Spinal cord (tissue), 10 donors: ENCODE measurements around the gene KCNN3. TPM values are rescaled to one million over a fixed set of nuclear protein-coding genes. Genes with fewer than 3 reads are reported as not detected.

Experiments used
- DNase-seq, 6 donors: peaks; one replicate each; pipeline versions ENCODE4 v3.0.0 to v3.0.0-alpha.2; 2013 to 2015; ENCODE audit warnings: low spot score in 6 of 6, low read depth in 4 of 6
- H3K27ac ChIP-seq: one replicate; pipeline ENCODE4 v1.5.1; 2013; ENCODE audit warnings: low read depth, low read length, control low read depth
- H3K27me3 ChIP-seq: one replicate; pipeline ENCODE4 v1.6.1; 2013; ENCODE audit warnings: low read length; ENCODE audit not compliant: control insufficient read depth, insufficient read depth
- H3K36me3 ChIP-seq: one replicate; pipeline ENCODE4 v1.6.1; 2013; ENCODE audit warnings: low read length; ENCODE audit not compliant: control insufficient read depth, insufficient read depth
- H3K4me1 ChIP-seq: one replicate; pipeline ENCODE4 v1.6.1; 2013; ENCODE audit warnings: low read length; ENCODE audit not compliant: control insufficient read depth, insufficient read depth
- H3K4me3 ChIP-seq: one replicate; pipeline ENCODE4 v1.5.1; 2013; ENCODE audit warnings: low read depth, low read length, control low read depth
- H3K9me3 ChIP-seq: one replicate; pipeline ENCODE4 v1.6.1; 2013; ENCODE audit warnings: low read length; ENCODE audit not compliant: control insufficient read depth, insufficient read depth
- WGBS: methylation state at CpG from one replicate; pipeline ENCODE4 v1.1.5; 2013; ENCODE audit warnings: missing lambda C conversion rate; ENCODE audit not compliant: insufficient coverage; 5-methylcytosine and 5-hydroxymethylcytosine counted together
- polyA plus RNA-seq, 2 donors: library from polyadenylated mRNA; unstranded; fragments of 120-200 nt; gene quantifications; one replicate each; pipeline ENCODE4 v1.2.1, GENCODE V29; 2013; ENCODE audit not compliant: insufficient read length in 2 of 2
- total RNA-seq, 2 donors: library from RNA; depleted of rRNA in 1 of 2; stranded (reverse); fragments of 120-200 nt in 1 of 2; fragments of >200 nt in 1 of 2; gene quantifications; one replicate each; pipeline versions ENCODE4 v1.2.3 to v1.2.4, GENCODE V29; 2013 to 2014
- donor health status: healthy.

Gene KCNN3
- total and polyA plus RNA-seq, 4 donors, result 9.6 to 24.8 (median 16.4) TPM

GRCh38 chr1:154802982-154803920 is 66.8 kb downstream of the KCNN3 start:
- DNase-seq, result peak in 1 of 6 donors; percentile 47
- H3K4me1 ChIP-seq, result peaks cover 66% of the 10 kb centered on the region
- H3K4me3 ChIP-seq, result no peak overlapping the region

GRCh38 chr1:154802336-154802969 is 67.6 kb downstream of the KCNN3 start:
- H3K9me3 ChIP-seq, result no peaks in the 10 kb centered on the region
- H3K4me1 ChIP-seq, result peaks cover 61% of the 10 kb centered on the region
- peaks cover 3% of the 10 kb centered on the region for H3K27me3 ChIP-seq
- DNase-seq, result no peak
- H3K27ac ChIP-seq, result no peak overlapping the region
- no peak overlapping the region for H3K4me3 ChIP-seq
- peaks cover 4% of the 10 kb centered on the region for H3K36me3 ChIP-seq
- WGBS, result no CpG with 5 or more reads among the region's 2 CpGs

More at GRCh38 chr1:154802982-154803920, 66.8 kb downstream of the KCNN3 start:
- no peak overlapping the region for H3K27ac ChIP-seq
- H3K27me3 ChIP-seq, result peaks cover 3% of the 10 kb centered on the region
- peaks cover 4% of the 10 kb centered on the region for H3K36me3 ChIP-seq
- WGBS, result 58% methylated on average over 3 of the region's 8 CpGs
- no peaks in the 10 kb centered on the region for H3K9me3 ChIP-seq

- DNase-seq, result peak in 1 of 6 donors; percentile 56
- H3K27me3 ChIP-seq, result peaks cover 3% of the 10 kb centered on the region
- no peak overlapping the region for H3K4me3 ChIP-seq
- peaks cover 4% of the 10 kb centered on the region for H3K36me3 ChIP-seq
- H3K27ac ChIP-seq, result no peak overlapping the region
- H3K4me1 ChIP-seq, result peaks cover 58% of the 10 kb centered on the region
- H3K9me3 ChIP-seq, result no peaks in the 10 kb centered on the region
- 61% methylated on average over 9 of the region's 16 CpGs for WGBS
Observed at GRCh38 chr1:154801234-154802011, 68.7 kb downstream of the KCNN3 start.

GRCh38 chr1:154799188-154799587 is 70.9 kb downstream of the KCNN3 start:
- no peak overlapping the region for H3K27ac ChIP-seq
- no peak overlapping the region for H3K4me3 ChIP-seq
- DNase-seq, result no peak
- peaks cover 4% of the 10 kb centered on the region for H3K36me3 ChIP-seq
- H3K9me3 ChIP-seq, result no peaks in the 10 kb centered on the region
- H3K4me1 ChIP-seq, result peaks cover 53% of the 10 kb centered on the region
- WGBS, result 94% methylated on average over 5 of the region's 5 CpGs
- H3K27me3 ChIP-seq, result peaks cover 3% of the 10 kb centered on the region

GRCh38 chr1:154798645-154799044 is 71.4 kb downstream of the KCNN3 start:
- Histone ChIP-seq H3K36me3 (peaks cover 4% of the 10 kb centered on the region), H3K4me3 (no peak overlapping the region), H3K4me1 (peaks cover 48% of the 10 kb centered on the region), H3K27ac (no peak overlapping the region), H3K9me3 (no peaks in the 10 kb centered on the region), H3K27me3 (no peaks in the 10 kb centered on the region)
- no peak for DNase-seq
- WGBS, result no CpG with 5 or more reads among the region's 1 CpG

- DNase-seq, result no peak
- H3K36me3 ChIP-seq, result peaks cover 4% of the 10 kb centered on the region
- H3K4me3 ChIP-seq, result no peak overlapping the region
- no peaks in the 10 kb centered on the region for H3K9me3 ChIP-seq
- H3K27ac ChIP-seq, result no peak overlapping the region
- H3K4me1 ChIP-seq, result peaks cover 36% of the 10 kb centered on the region
- H3K27me3 ChIP-seq, result no peaks in the 10 kb centered on the region
- WGBS, result 89% methylated on average over 3 of the region's 6 CpGs
Observed at GRCh38 chr1:154797175-154797574, 72.9 kb downstream of the KCNN3 start.

- WGBS, result 17% methylated on average over 11 of the region's 15 CpGs
- Histone ChIP-seq H3K36me3 (peaks cover 4% of the 10 kb centered on the region), H3K27me3 (no peaks in the 10 kb centered on the region), H3K4me3 (no peak overlapping the region), H3K9me3 (no peaks in the 10 kb centered on the region), H3K27ac (no peak overlapping the region), H3K4me1 (peaks cover 36% of the 10 kb centered on the region)
- DNase-seq, result peak in 2 of 6 donors; percentile 46 to 76
Observed at GRCh38 chr1:154796303-154796892, 73.7 kb downstream of the KCNN3 start.

- DNase-seq, result no peak
- WGBS, result 100% methylated on average over 1 of the region's 3 CpGs
- H3K27me3 ChIP-seq, result no peaks in the 10 kb centered on the region
- H3K4me1 ChIP-seq, result peaks cover 27% of the 10 kb centered on the region
- H3K9me3 ChIP-seq, result no peaks in the 10 kb centered on the region
- H3K27ac ChIP-seq, result no peak overlapping the region
- no peak overlapping the region for H3K4me3 ChIP-seq
- peaks cover 2% of the 10 kb centered on the region for H3K36me3 ChIP-seq
Observed at GRCh38 chr1:154794608-154795007, 75.5 kb downstream of the KCNN3 start.

GRCh38 chr1:154793685-154794084 is 76.4 kb downstream of the KCNN3 start:
- no peaks in the 10 kb centered on the region for H3K9me3 ChIP-seq
- H3K4me3 ChIP-seq, result no peak overlapping the region
- peaks cover 27% of the 10 kb centered on the region for H3K4me1 ChIP-seq
- no peak for DNase-seq
- H3K27me3 ChIP-seq, result no peaks in the 10 kb centered on the region
- no peaks in the 10 kb centered on the region for H3K36me3 ChIP-seq
- H3K27ac ChIP-seq, result no peak overlapping the region
- 86% methylated on average over 7 of the region's 7 CpGs for whole genome bisulfite sequencing
